NOMO-1 (cell line): ENCODE data around the gene TGM3.
"Not testable (repeated sequence)": the region's sequence is repeated elsewhere in the genome, so short reads cannot be mapped to it uniquely, and the experiment has no call there.

ENCODE experiments used
- DNase-seq, 2 experiments: peaks; one replicate each; lab custom pipeline; 2025; ENCODE audit not compliant: unreplicated experiment in 2 of 2; lab: John Stamatoyannopoulos, UW

The TGM3 gene

GRCh38 chr20:2295886-2296515 lies at the start of gene TGM3:
Gene TGM3 (plus strand): TSS chr20:2296001. CDS start chr20:2296064, 63 bp downstream.
- no peak for DNase-seq

GRCh38 chr20:2246069-2246491 lies 49.7 kb upstream of the TGM3 start:
- DNase-seq, result no peak

- DNase-seq, result no peak
Measured at GRCh38 chr20:2248837-2249236, 47.0 kb upstream of the TGM3 start.

- DNase-seq, result no peak
Measured at GRCh38 chr20:2249935-2250334, 45.9 kb upstream of the TGM3 start.

GRCh38 chr20:2252419-2252997 lies 43.3 kb upstream of the TGM3 start:
- peak; percentile 44 to 78 for DNase-seq

- peak in 1 of 2 experiments; percentile 58 for DNase-seq
Measured at GRCh38 chr20:2253256-2253655, 42.5 kb upstream of the TGM3 start.

- peak in 1 of 2 experiments; percentile 20 for DNase-seq
Measured at GRCh38 chr20:2254333-2254732, 41.5 kb upstream of the TGM3 start.

- DNase-seq, result peak in 1 of 2 experiments; percentile 19
Measured at GRCh38 chr20:2255926-2256531, 39.8 kb upstream of the TGM3 start.

- no peak for DNase-seq
Measured at GRCh38 chr20:2259731-2260130, 36.1 kb upstream of the TGM3 start.

GRCh38 chr20:2260250-2260649 lies 35.6 kb upstream of the TGM3 start:
- DNase-seq, result no peak

GRCh38 chr20:2261046-2261485 lies 34.7 kb upstream of the TGM3 start:
- no peak for DNase-seq

- no peak for DNase-seq
Measured at GRCh38 chr20:2261629-2262028, 34.2 kb upstream of the TGM3 start.

GRCh38 chr20:2264118-2264517 lies 31.7 kb upstream of the TGM3 start:
- DNase-seq, result no peak

- DNase-seq, result not testable (repeated sequence)
Measured at GRCh38 chr20:2264621-2265374, 31.0 kb upstream of the TGM3 start.

GRCh38 chr20:2273634-2274302 lies 22.0 kb upstream of the TGM3 start:
- DNase-seq, result no peak

- no peak for DNase-seq
Measured at GRCh38 chr20:2276015-2276414, 19.8 kb upstream of the TGM3 start.

- no peak for DNase-seq
Measured at GRCh38 chr20:2279253-2279779, 16.5 kb upstream of the TGM3 start.

- DNase-seq, result peak; percentile 13 to 49
Measured at GRCh38 chr20:2280082-2280481, 15.7 kb upstream of the TGM3 start.

- no peak for DNase-seq
Measured at GRCh38 chr20:2281563-2281962, 14.2 kb upstream of the TGM3 start.

GRCh38 chr20:2282181-2282580 lies 13.6 kb upstream of the TGM3 start:
- DNase-seq, result no peak
